Lung (tissue), 12 donors: ENCODE data around the gene GP1BB. TPM values are rescaled to one million over a fixed set of nuclear protein-coding genes. Genes with fewer than 3 reads are reported as not detected.

Experiments
- ATAC-seq: fragments of 200-7000 bp; cut with Tn5 transposase; one replicate; pipeline ENCODE4 v1.9.1; 2020; ENCODE audit warnings: moderate number of reproducible peaks; ENCODE audit not compliant: insufficient read depth, low FRiP score
- DNase-seq, 3 donors: peaks; one replicate each; pipeline ENCODE4 v3.0.0-alpha.2; 2013 to 2017
- H3K27ac ChIP-seq, 2 donors: one replicate each; pipeline ENCODE4 v1.5.1; 2013; ENCODE audit warnings: mild to moderate bottlenecking in 2 of 2, moderate library complexity in 2 of 2, control low read depth in 1 of 2, inconsistent platforms in 1 of 2, low read depth in 1 of 2, low read length in 1 of 2
- H3K27me3 ChIP-seq, 3 donors: one replicate each; pipeline ENCODE4 v1.5.1; 2013; ENCODE audit warnings: low read length in 2 of 3; ENCODE audit not compliant: control insufficient read depth in 3 of 3, insufficient read depth in 3 of 3
- H3K36me3 ChIP-seq, 4 donors: one replicate each; pipeline ENCODE4 v1.5.1; 2013; ENCODE audit warnings: low read length in 4 of 4, mild to moderate bottlenecking in 1 of 4, moderate library complexity in 1 of 4; ENCODE audit not compliant: control insufficient read depth in 4 of 4, insufficient read depth in 4 of 4
- H3K4me1 ChIP-seq, 5 donors: one replicate each; pipeline ENCODE4 v1.5.1; 2013; ENCODE audit warnings: low read length in 5 of 5, mild to moderate bottlenecking in 2 of 5, moderate library complexity in 1 of 5; ENCODE audit not compliant: control insufficient read depth in 5 of 5, insufficient read depth in 5 of 5
- H3K4me3 ChIP-seq: one replicate; pipeline ENCODE4 v1.5.1; 2013; ENCODE audit warnings: mild to moderate bottlenecking, control low read depth, moderate library complexity
- H3K9ac ChIP-seq, 2 donors: one replicate each; pipeline ENCODE4 v1.5.1; 2013; ENCODE audit warnings: low read length in 2 of 2, control low read depth in 1 of 2; ENCODE audit not compliant: insufficient read depth in 1 of 2
- H3K9me3 ChIP-seq, 4 donors: one replicate each; pipeline ENCODE4 v1.5.1; 2013; ENCODE audit warnings: low read length in 3 of 4, mild to moderate bottlenecking in 1 of 4, moderate library complexity in 1 of 4; ENCODE audit not compliant: control insufficient read depth in 4 of 4, insufficient read depth in 3 of 4
- CTCF ChIP-seq: IDR thresholded peaks from 2 replicates; pipeline ENCODE4 v1.5.1; 2012; ENCODE audit warnings: mild to moderate bottlenecking; ENCODE audit errors: control extremely low read depth, extremely low read depth
- WGBS, 2 donors: extraction: QIAGEN DNeasy Blood & Tissue Kit; methylation state at CpG; one replicate each; pipeline ENCODE4 v1.1.7; 2013; 5-methylcytosine and 5-hydroxymethylcytosine counted together
- polyA plus RNA-seq, 2 donors: library from polyadenylated mRNA; stranded (reverse); fragments of 200-250 nt; gene quantifications; one replicate each; pipeline ENCODE4 v1.2.1, GENCODE V29; 2013
- total RNA-seq, 2 donors: library from RNA; depleted of rRNA in 1 of 2; stranded (reverse); fragments of >200 nt in 1 of 2; gene quantifications; one replicate each; pipeline ENCODE4 v1.2.1, GENCODE V29; 2014 to 2021
- donor health status: control.
- donor health status: control.
- donor health status: Bipolar disorder and iron deficiency.
- donor health status: healthy.
- donor health status: DM: yes; HTN: yes; CAD: no.

The GP1BB gene
- total and polyA plus RNA-seq, 4 donors, result 1.9 to 5.5 (median 3.4) TPM

DNA sequence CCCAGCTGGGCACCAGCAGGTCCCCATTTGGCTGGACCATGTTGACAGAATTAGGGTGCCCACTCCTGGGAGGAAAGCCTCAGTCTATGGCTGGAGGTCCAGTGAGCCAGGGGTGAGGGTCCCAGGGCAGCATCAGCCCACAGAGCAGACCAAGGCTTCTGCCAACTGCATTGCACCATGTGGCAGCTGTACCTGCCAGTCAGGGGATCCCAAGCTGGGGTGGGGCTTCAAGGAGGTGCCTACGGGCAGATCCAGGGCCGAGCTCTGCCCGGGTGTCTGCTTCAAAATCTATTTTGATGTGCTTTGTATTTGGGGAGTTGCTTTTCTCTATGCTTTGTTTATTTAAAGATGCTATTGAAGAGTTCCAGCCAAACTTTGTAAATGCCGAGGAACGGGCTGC, 10.4 kb downstream of the GP1BB start:
- no peak for TF ChIP-seq CTCF

GRCh38 chr22:19734163-19734562, 10.8 kb downstream of the GP1BB start:
- DNase-seq (no peak), ATAC-seq (no peak)
- no peak overlapping the region for H3K4me3 ChIP-seq
- no peak overlapping the region for H3K27ac ChIP-seq
- H3K36me3 ChIP-seq, result no peaks in the 10 kb centered on the region
- H3K27me3 ChIP-seq, result no peaks in the 10 kb centered on the region
- H3K9me3 ChIP-seq, result no peaks in the 10 kb centered on the region
- no peak overlapping the region for H3K9ac ChIP-seq
- 94 to 96% methylated on average over 7 of the region's 7 CpGs for WGBS, 2 donors
- H3K4me1 ChIP-seq, result peaks cover 0 to 31% (median 0%) of the 10 kb centered on the region in 5 donors
- TF ChIP-seq CTCF, result no peak

More for the DNA sequence above, 10.4 kb downstream of the GP1BB start:
- Histone ChIP-seq H3K9ac (no peak overlapping the region), H3K27me3 (no peaks in the 10 kb centered on the region), H3K27ac (no peak overlapping the region), H3K4me3 (no peak overlapping the region), H3K9me3 (no peaks in the 10 kb centered on the region), H3K36me3 (no peaks in the 10 kb centered on the region), H3K4me1 (peaks cover 0 to 31% (median 0%) of the 10 kb centered on the region in 5 donors)
- DNase-seq, result no peak
- no peak for ATAC-seq
- WGBS, 2 donors, result 74 to 78% methylated on average over 5 of the region's 5 CpGs

DNA sequence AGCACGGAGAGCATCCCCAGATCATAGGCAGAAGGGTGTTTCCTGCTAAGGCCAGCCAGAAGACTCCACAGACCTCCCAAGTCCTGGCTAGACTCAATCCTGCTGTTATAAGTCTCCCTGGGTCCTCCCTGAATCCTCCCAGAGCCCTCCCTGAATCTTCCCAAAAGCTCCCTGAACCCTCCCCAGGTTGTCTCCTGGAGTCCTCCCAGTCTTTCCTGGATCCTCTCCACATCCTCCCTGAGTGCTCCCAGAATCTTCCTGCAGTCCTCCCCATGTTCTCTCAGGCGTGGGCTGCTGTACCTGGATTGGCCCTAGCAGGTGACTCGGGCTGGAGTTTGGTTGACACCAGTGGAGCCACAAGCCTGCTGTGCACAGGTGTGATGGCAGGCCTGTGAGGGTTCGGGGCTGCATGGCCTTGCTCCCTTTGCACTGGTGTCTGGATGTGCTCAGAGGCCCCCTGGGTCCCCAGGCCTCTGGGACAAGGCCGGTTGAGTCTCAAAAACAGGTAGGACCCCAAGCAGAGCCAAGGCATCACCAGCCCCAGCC, 11.6 kb downstream of the GP1BB start:
- no peaks in the 10 kb centered on the region for H3K9me3 ChIP-seq
- no peak for ATAC-seq
- WGBS, 2 donors, result 89 to 91% methylated on average over 5 of the region's 5 CpGs
- no peak overlapping the region for H3K9ac ChIP-seq
- H3K4me1 ChIP-seq, result peaks cover 0 to 36% (median 0%) of the 10 kb centered on the region in 5 donors
- TF ChIP-seq CTCF, result no peak
- no peaks in the 10 kb centered on the region for H3K27me3 ChIP-seq
- no peak overlapping the region for H3K27ac ChIP-seq
- no peak for DNase-seq
- H3K36me3 ChIP-seq, result no peaks in the 10 kb centered on the region
- no peak overlapping the region for H3K4me3 ChIP-seq
